NCI-H128 (cell line): ENCODE measurements around the gene KANK4.

ENCODE experiments used
- DNase-seq: peaks from one replicate; lab custom pipeline; 2025; ENCODE audit not compliant: unreplicated experiment; lab: John Stamatoyannopoulos, UW

Gene KANK4

DNA sequence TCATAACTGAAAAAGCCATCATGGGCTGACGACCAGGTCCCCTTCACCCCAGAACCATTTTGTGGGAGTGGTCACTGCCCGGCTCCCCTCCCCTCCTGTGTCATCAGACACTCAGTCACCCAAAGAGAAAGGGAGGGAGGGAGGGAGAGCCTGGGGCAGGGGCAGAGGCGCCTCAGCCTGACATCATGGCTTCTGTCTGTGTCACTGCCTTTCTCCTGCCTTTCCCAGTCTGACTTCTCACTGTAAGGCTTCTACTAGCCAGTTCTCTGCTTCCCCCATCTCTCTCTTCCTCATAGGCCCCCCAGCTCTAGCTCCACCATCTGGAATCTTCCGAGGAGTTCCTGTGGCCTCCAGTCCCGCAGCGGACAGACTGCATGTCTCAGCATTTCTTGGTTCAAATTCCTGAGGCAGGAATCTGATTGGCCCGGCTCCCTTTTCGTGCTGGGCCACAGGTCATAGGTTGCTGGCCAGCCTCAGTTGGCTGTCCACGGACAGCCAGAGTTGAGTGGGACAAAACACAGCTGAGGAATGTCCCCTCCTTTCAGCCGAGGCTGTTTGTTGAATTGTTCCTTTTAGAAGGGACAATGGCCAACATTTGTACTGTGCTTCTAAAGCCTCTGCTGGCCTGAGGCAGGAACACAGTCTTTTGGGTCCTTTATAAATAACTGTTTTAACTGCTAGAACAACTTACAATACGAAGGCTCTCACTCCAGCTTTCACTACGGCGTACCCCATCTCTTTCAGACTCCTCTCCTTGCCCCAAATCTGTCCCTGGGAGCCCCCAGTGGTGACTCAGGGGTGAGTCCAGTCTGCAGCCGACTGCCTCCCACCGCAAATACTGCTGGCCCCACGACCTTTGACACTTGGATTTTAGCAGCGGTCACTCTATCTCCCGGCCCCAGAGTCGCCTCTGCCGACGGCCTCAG lies 18.7 kb upstream of the KANK4 start:
- DNase-seq, result no peak

DNA sequence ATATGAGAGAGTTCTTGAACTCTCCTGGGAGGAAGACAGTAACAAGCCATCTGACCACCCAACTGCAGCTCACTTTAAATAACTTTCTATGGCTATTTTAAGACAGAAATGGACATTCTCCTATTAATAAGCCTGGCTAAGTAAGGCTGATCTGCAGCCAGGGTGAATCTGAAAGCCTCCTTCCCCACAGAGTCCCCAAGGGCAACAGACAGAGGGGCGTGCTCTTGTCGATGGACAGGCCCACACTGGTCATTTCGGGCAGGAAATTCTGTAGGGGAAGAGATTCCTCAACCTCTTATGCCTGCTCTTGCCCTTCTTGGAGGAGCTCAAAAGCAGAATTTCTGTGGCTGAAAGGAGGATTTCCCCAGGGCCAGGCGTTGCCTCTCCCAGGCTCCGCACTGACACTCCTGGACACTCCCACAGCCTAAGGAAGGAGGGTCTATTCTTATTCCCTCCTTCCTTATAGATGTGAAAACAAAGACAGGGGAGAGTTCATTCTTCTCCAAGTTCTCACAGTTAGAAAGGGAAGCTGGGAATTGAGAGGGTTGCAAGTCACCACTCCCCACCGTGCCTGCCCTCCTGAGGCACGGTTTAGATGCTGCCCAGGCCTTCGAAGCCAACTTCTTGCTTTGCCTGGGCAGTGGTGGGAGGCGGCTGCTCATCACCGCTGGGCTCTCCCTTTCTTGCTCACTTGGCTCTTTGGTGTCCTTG lies 17.9 kb upstream of the KANK4 start:
- DNase-seq, result no peak

DNA sequence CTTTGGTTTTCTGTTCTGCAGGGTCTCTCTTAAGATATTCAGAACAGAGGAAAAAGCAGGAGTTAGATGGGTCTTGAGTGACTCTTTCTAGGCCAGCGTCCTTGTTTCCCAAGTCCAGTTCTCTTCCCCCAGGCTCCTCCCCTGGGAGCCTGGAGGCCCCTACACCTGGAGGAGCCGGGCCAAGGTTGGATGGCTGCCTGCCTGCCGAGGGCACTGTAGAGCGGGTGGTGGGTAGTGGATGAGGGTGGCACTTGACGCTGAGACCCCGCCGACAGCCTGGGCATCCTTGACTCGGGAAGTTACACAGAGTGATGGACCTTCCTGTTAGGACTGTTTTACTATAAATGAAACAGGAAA lies 17.4 kb upstream of the KANK4 start:
- no peak for DNase-seq

DNA sequence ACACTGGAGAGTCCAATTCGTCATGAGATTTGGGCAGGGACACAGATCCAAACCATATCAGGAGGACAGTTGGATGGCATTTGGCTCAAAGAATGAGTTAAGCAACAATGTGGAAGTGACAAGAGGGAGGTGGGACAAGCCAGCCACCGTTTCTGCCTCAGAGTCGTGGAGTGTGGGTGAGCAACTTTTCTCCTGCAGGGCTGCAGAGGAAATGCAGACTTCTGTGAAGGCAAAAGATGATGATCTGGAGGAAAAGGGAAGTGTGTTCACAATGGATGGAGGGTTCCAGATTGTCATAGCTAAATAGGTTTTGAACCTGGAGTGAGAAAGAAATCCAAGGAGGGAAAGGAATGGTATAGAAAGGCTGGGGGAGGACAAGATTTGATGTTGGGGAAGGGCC lies 16.4 kb upstream of the KANK4 start:
- DNase-seq, result no peak

GRCh38 chr1:62334434-62334985 lies 15.3 kb upstream of the KANK4 start:
- DNase-seq, result no peak

DNA sequence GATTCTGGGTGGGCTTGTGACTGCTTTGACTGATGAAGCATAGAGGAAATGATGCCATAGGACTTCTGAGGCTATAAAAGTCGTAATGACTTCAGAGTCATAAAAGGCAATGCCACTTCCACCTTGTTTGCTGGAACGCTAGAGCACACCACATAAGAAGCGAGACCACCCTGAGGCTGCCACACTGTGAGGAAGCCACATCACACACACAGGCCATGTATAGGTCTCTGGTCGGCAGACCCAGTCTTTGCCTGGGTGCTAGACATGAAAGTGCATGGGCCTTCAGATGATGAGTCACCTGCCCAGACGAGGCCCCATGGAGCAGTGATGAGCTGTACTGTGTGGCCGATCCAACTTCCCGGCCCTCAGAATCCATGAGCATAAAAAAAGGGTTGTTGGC lies 14.2 kb upstream of the KANK4 start:
- no peak for DNase-seq

DNA sequence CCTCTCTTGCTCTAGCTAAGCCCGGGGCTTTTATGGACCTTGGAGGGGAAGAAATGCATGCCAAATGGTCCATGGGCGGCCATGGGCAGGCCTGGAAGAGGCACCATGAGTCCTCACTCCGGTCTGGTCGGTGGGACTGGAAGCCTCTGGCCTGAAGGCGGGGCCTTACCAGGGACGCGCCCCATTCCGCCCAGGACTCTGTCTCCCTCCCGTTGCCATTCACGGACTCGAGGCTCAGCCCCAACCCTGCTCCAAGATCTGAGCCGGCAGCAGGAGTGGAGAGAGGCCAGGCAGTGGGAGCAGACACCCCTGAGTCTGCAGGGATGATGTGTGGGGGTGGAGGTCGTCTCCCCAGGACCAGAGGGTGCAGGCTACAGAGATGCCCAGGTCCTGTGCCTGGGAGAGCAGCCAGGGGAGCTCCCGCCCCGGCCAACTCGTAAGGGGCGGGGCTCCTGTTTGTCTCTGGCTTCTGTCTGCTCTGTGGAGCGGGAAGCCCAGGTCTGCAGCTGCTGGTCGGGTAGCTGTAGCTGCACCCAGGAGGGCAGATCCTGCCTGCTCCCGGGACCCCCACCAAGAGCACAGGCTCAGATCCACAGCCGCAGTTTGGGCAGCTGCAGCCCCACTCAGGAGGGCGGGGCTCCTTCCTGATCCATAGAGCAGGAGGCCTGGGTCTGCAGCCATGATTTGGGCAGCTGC lies 8.3 kb upstream of the KANK4 start:
- DNase-seq, result no peak

- no peak for DNase-seq
Measured at GRCh38 chr1:62325681-62326080, 6.4 kb upstream of the KANK4 start.

GRCh38 chr1:62325081-62325480 lies 5.8 kb upstream of the KANK4 start:
- DNase-seq, result no peak

DNA sequence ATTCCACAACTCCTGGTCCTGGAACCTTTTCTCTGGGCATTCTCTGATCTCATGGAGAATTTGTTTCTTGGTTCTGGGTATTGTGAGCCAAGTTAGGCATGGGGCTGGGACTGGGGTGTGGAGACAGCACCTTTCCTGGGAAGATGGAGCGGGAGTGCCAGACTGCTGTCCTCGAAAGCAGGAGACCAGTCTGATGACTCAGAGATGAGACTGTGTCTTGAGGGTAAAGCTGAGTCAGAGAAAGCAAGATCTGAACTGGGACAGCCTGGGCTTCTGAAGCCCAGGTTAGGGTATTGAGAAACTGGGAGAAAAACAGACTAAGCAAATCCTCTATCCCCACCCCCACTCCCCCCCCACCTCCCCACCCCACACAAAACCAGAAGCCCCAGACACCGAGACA lies 2.2 kb upstream of the KANK4 start:
- no peak for DNase-seq

- DNase-seq, result no peak
Measured at GRCh38 chr1:62318320-62318755, 896 bp downstream of the KANK4 start.

DNA sequence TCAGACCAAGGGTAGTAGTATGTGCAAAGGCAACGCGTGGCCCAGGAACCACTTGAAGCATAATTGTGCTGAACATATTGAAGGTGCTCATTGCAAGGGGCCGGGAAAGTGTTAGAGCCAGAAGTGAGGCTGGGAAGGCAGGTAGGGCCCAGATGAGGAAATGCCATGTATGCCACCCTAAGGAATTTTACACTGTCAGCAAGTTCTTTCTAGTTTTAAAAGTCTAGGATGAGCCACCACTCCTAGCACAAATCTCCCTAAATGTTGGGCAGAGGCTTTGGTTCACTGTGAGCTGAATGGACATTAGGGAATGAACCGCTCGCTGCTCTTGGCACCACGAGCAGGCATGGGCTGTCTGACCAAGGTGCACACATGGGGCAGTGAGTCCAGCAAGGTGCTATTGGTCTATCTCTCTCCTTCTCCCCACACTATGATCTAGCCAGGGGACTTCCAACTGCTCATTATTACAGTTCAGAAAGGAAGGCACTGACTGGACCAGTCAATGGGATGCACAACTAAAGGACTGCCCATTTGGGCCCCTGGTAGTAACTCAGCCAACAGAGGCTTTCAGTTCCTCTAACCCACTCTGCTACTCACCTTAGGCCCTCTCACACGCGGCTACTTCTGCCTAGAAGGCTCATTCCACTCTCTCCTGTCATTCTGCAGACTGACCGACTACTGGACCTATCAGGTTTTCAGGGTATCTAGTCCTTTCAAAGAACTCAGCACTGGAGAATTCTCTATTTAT lies 2.0 kb downstream of the KANK4 start:
- DNase-seq, result no peak

DNA sequence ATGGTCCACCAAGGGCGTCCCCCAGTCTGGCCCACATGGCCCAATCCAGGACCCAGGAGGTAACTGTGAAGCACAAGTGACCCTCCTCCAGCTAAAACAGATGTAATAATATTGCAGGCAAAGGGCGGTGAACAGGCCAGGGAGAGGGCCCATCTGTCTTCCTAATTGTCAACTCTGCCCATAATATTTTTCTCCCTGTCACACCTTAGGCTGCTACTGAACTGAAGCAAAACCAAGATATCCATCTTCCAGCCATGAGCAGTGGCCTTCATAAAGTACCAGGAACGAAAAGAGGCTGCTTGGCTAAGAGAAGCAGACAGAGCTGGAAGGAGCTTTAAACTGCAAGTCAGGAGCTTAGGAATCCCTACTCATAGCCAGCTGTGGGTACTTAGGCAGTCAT lies 3.1 kb downstream of the KANK4 start:
- DNase-seq, result no peak

DNA sequence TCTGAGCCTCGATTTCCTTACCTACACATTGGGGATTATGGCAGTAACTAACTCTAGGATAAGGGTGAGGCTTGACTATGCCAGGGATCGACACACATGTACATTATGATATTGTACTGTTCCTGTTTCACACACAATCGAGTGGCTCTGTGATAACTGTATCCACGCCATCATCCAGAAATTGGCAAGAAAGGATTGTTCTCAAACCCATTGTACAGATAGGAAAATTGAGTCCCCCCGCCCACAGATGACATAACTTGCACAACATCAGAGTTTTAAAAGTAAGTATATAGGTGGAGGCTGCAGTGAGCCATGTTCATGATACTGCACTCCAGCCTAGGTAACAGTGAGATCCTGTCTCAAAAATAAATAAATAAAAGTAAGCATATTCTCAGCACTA lies 3.8 kb downstream of the KANK4 start:
- DNase-seq, result no peak

DNA sequence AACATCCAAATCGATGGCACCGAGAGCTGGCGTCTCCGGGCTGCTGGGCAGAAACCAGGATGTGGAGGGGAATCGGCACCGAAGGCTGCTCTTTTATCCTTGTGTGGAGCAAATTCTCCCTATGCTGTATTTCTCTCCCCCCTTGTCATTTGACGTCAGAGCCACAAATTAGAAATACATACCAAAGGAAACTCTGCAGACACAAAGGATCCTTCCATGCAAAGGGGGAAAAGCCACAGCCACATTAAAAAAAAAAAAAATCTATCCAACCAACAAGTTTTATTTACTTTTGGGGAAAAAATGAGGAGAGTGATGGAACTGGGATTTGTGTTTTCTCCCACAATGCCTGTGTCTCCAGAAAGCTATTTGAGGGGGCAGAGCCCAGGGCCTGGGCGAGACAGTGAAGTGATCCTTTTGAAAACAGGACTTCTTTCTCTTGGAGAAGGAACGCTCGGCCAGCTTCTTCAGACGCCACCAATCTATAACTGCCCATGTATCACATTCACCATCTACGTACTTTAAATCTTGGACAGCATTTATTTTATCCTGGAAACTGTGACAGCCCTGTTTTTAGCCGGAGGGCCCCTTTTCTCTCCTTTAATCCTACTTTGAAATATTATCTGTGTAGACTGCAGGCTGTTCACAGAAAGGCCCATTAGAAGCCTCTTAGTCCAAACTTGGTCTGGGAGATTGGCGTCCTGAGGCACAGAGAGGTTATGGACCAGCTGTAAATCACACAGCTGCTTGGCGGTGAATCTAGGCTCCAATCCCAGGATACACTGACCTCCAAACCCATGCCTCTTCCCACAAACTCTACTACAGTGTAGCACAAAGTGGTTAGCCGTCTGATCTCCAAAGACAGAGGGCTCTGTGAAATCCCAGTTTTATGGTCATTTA lies 4.5 kb downstream of the KANK4 start:
- DNase-seq, result no peak

GRCh38 chr1:62312698-62313097 lies 6.5 kb downstream of the KANK4 start:
- DNase-seq, result no peak

GRCh38 chr1:62311473-62311943 lies 7.7 kb downstream of the KANK4 start:
- no peak for DNase-seq

DNA sequence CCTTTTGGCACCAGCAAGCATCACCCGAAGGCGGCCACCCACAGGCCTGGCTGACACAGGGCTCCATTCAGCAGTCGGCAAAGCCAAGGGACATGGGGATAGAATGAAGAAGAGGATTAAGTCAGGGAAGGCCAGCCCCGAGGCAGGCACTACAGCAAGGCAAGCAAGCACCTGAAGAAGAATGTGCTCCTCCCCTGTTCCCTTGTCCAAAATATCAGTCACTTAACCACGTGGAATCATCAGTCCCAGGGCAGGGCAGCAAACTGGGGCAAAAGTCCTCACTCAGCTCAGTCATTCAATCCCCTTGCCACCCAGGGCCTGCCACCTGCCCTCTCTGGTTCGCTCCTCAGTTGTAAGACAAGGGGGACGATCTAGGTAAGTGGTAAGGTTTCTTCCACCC lies 9.3 kb downstream of the KANK4 start:
- DNase-seq, result no peak

GRCh38 chr1:62308606-62309005 lies 10.6 kb downstream of the KANK4 start:
- DNase-seq, result no peak
